HG02840 (cell line): Measurements from ENCODE around the gene SH3TC2.

Experiments
- ATAC-seq: cut with Tn5 transposase; IDR thresholded peaks from one replicate; pipeline ENCODE4 v1.9.1; 2021; ENCODE audit warnings: mild to moderate bottlenecking, moderate library complexity, moderate number of reproducible peaks; ENCODE audit not compliant: unreplicated experiment, low FRiP score

Gene SH3TC2

GRCh38 chr5:149004559-149004958 is 58.3 kb downstream of the SH3TC2 start:
- no peak for ATAC-seq

- ATAC-seq, result no peak
These were observed 59.8 kb downstream of the SH3TC2 start for GRCh38 chr5:149002761-149003689.

- no peak for ATAC-seq
These were observed 60.8 kb downstream of the SH3TC2 start for GRCh38 chr5:149002053-149002452.

GRCh38 chr5:149001162-149001561 is 61.7 kb downstream of the SH3TC2 start:
- ATAC-seq, result no peak

GRCh38 chr5:148999741-149000140 is 63.1 kb downstream of the SH3TC2 start:
- ATAC-seq, result no peak

GRCh38 chr5:148998174-148998797 is 64.6 kb downstream of the SH3TC2 start:
- no peak for ATAC-seq

GRCh38 chr5:148996270-148996669 is 66.6 kb downstream of the SH3TC2 start:
- ATAC-seq, result no peak

- ATAC-seq, result no peak
These were observed 67.1 kb downstream of the SH3TC2 start for GRCh38 chr5:148995791-148996190.

- ATAC-seq, result no peak
These were observed 69.5 kb downstream of the SH3TC2 start for GRCh38 chr5:148993283-148993936.

- ATAC-seq, result no peak
These were observed 70.6 kb downstream of the SH3TC2 start for GRCh38 chr5:148992265-148992664.

- ATAC-seq, result no peak
These were observed 71.3 kb downstream of the SH3TC2 start for GRCh38 chr5:148991566-148991965.

GRCh38 chr5:148990817-148991216 is 72.0 kb downstream of the SH3TC2 start:
- ATAC-seq, result no peak

- ATAC-seq, result no peak
These were observed 73.3 kb downstream of the SH3TC2 start for GRCh38 chr5:148989567-148989966.

- ATAC-seq, result no peak
These were observed 74.5 kb downstream of the SH3TC2 start for GRCh38 chr5:148988328-148988727.

- no peak for ATAC-seq
These were observed 76.2 kb downstream of the SH3TC2 start for GRCh38 chr5:148986636-148987035.

GRCh38 chr5:148984345-148984744 is 78.5 kb downstream of the SH3TC2 start:
- no peak for ATAC-seq

- no peak for ATAC-seq
These were observed 81.5 kb downstream of the SH3TC2 start for GRCh38 chr5:148981353-148981752.

- ATAC-seq, result no peak
These were observed 82.1 kb downstream of the SH3TC2 start for GRCh38 chr5:148980731-148981130.

- no peak for ATAC-seq
These were observed 83.7 kb downstream of the SH3TC2 start for GRCh38 chr5:148979083-148979723.

- ATAC-seq, result no peak
These were observed 84.3 kb downstream of the SH3TC2 start for GRCh38 chr5:148978370-148979082.
